HG03135 (cell line): ENCODE measurements around the gene CENPH.
"Not testable (repeated sequence)": the region's sequence is repeated elsewhere in the genome, so short reads cannot be mapped to it uniquely, and the experiment has no call there.

ENCODE experiments used
- ATAC-seq: cut with Tn5 transposase; IDR thresholded peaks from one replicate; pipeline ENCODE4 v1.9.1; 2021; ENCODE audit warnings: mild to moderate bottlenecking, moderate library complexity; ENCODE audit not compliant: unreplicated experiment

The CENPH gene

DNA sequence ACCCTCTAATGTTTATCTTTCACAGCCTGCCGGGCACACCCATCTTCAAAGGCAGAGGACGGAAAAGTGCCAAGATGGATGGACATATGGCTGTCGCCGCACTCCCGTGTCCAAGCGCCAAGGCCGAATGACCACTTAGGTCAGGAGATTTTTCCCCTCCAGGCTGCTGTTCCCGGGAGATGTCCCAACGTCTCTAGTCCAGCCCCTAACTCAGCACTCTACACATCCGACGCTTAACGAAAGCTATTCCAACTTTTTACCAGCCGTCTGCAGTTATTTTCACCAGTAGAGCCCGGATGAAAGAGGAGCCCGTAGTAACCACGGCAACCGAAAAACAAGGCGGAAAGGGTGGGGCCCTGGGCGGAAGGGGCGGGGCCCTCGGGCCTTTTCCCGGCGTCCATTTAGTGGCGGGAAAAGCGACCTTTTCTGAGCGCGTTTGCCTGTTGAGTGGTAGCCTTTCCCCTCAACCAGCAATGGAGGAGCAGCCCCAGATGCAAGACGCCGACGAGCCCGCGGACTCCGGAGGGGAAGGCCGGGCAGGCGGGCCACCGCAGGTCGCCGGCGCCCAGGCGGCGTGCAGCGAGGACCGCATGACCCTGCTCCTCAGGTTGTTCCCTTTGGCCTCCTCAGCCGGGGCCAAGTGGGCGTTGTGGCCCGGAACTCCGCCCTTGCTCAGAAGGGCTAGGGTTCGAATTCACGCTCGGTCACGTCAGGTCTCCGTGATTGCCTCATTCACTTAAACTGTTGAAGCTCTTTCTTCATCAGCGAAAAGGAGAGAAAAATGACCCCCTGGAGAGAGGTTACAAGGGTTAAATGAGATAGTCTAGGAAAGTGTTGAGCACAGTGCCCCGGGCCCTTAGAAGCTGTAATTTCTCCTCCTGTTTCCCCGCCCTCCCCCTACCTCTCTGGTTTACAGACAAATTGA is at the start of gene CENPH:
Gene CENPH, plus strand, starts transcription at position 422 of the 925 bp plus-strand sequence. Its CDS starts 52 bp downstream, at position 474.
- ATAC-seq = peak; percentile 92

- ATAC-seq = not testable (repeated sequence)
Observed at GRCh38 chr5:69140239-69140638, 49.1 kb upstream of the CENPH start.

DNA sequence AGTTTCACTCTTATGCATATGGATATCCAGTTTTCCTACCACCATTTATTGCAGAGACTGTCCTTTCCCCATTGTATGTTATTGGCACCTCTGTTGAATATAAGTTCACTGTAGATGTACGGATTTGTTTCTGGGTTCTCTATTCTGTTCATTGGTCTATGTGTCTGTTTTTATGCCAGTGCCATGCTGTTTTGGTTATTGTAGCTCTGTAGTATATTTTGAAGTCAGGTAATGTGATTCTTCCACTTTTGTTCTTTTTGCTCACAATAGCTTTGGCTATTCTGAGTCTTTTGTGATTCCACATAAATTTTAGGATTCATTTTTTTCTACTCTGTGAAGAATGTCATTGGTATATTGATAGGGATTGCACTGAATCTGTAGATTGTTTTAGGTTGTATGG is 48.6 kb upstream of the CENPH start:
- no peak for ATAC-seq

DNA sequence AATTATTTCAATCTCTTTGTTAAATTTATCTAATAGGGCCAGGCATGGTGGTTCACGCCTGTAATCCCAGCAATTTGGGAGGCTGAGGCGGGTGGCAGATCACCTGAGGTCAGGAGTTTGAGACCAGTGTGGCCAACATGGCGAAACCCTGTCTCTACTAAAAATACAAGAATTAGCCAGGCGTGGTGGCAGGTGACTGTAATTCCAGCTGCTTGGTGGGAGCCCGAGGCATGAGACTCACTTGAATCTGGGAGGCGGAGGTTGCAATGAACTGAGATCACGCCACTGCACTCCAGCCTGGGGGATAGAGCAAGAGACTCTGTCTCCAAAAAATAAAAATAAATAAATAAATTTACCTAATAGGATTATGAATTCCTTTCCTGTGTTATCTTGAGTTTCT is 40.8 kb upstream of the CENPH start:
- not testable (repeated sequence) for ATAC-seq

DNA sequence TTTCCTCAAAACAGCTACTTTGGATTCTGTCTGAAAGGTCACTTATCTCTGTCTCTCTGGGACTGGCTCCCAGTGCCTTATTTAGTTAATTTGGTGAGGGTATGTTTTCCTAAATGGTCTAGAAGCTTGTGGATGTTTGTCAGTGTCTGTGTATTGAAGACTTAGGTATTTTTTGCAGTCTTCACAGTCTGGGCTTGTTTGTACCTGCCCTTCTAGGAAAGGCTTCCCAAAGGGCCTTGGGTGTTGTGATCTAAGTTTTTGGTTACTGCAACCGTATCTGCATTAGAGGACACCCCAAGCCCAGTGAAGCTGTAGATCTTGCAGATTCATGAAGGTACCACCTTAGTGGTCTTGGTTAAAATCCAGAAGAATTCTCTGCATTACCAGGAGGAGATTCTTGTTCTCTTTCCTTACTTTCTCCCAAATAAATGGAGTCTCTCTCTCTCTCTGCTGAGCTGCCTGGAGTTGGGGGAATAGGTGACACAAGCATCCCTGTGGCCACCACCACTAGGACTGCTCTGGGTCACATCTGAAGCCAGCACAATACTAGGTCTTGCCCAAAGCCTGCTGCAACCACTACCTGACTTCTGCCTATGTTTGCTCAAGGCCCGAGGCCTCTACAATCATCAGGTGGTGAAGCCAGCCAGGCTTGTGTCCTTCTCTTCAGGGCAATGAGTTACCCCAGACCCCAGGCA is 40.3 kb upstream of the CENPH start:
- no peak for ATAC-seq

GRCh38 chr5:69149676-69150010 is 39.7 kb upstream of the CENPH start:
- no peak for ATAC-seq

DNA sequence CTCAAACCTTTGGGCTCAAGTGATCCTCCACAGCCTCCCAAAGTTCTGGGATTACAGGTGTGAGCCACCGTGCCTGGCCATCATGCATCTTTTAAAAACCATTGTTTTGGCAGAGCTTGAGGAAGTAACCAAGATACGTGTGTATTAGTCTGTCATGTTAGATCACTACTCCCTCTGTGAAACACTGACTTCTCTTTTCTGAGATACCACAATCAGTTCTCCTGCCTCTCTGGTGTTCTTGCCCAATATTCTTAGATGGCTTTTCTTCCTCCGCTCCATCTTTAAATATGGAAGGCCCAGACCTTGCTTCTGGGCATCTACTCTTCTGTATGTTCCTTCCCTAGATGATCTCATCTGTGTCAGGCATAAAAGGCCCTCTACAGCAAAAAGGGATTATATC is 36.7 kb upstream of the CENPH start:
- ATAC-seq = no peak

DNA sequence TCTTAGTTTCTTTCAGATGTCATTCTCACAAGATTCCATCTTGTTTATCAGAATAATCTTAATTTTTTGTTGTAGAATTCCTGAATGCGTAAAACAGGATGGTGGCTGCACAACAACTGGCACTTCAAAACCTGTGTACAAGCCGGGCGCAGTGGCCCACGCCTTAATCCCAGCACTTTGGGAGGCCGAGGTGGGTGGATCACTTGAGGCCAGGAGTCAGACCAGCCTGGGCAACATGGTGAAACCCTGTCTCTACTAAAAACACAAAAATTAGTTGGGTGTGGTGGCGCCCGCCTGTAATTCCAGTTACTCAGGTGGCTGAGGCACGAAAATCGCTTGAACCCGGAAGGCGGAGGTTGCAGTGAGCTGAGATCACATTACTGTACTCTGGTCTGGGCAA is 32.9 kb upstream of the CENPH start:
- ATAC-seq = no peak

DNA sequence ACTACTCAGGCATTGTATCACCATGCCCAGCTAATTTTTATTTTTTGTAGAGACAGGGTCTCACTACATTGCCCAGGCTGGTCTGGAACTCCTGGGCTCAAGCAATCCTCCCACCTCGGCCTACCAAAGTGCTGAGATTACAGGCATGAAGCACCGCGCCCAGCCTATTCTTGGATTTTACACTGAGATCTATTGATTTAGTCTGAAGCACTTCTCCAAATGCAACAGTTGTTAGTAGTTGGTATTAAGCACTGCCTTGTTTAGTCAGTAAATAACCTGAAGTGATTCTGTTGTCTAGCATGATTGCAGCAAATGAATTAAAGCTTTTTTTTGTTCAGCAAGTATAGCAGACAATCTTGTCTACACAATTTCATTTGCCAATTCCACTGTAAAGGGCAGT is 31.3 kb upstream of the CENPH start:
- ATAC-seq = no peak

- ATAC-seq = no peak
Observed at GRCh38 chr5:69160651-69161050, 28.7 kb upstream of the CENPH start.

GRCh38 chr5:69166686-69167492 is 22.5 kb upstream of the CENPH start, which contains the start of gene CCNB1:
CCNB1 (plus strand) TSS chr5:69167150; CDS start chr5:69167263, 113 bp downstream.
- ATAC-seq = peak; percentile 98

DNA sequence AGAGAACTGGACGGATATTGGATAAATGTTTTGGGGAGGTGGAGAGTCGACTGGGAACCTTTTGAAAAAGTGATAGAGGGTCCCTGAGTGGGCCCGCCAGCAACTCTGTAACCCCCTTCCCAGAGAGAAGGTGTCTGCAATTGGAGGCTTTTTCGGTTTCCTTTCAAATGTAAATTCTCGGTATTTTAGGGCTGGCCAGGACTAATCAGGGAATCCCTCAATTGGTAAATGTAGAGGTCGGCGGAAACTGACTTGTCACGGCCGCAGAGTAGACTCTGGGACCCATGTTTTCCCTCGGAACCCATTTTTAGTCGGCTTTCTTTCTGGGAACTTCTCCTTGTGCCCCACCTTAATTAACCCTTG is 21.9 kb upstream of the CENPH start:
- ATAC-seq = no peak

DNA sequence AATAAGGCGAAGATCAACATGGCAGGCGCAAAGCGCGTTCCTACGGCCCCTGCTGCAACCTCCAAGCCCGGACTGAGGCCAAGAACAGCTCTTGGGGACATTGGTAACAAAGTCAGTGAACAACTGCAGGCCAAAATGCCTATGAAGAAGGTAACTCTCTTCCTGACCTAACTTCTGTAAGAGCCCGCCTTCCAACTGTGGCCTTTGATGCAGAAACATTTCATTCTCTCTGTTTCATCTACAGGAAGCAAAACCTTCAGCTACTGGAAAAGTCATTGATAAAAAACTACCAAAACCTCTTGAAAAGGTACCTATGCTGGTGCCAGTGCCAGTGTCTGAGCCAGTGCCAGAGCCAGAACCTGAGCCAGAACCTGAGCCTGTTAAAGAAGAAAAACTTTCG is 21.5 kb upstream of the CENPH start:
- no peak for ATAC-seq

- ATAC-seq = no peak
Observed at GRCh38 chr5:69170495-69170894, 18.9 kb upstream of the CENPH start.

DNA sequence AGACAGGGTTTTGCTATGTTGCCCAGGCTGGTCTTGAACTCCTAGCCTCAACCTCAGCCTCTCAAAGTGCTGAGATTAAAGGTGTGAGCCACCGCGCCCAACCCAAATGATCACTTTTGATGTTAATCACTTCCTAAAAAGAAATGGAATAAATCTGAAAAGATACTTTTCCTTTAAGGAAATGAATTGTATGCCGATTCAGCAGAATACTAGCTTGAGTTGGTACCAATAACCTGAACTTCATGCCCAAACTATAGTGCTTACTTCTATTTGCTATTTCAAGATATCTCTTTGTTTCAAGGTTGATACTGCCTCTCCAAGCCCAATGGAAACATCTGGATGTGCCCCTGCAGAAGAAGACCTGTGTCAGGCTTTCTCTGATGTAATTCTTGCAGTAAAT is 18.4 kb upstream of the CENPH start:
- no peak for ATAC-seq

- not testable (repeated sequence) for ATAC-seq
Observed at GRCh38 chr5:69181659-69182293, 7.6 kb upstream of the CENPH start.

- ATAC-seq = no peak
Observed at GRCh38 chr5:69184621-69185020, 4.8 kb upstream of the CENPH start.

DNA sequence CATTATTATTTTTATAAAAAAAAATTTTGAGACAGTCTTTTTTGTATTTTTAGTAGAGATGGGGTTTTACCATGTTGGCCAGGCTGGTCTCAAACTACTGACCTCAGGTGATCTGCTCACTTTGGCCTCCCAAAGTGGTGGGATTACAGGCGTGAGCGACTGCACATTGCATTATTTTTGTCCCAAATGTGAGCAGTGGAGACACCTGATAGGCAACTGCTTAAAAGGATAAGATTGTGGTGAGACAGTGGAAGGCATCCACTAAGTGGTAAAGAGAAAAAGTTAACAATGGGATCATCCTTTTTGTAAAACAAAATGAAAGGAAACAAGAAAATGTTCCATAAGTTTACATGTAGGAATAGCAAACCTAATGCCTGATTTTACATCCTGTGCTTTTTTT is 2.0 kb upstream of the CENPH start:
- no peak for ATAC-seq

- ATAC-seq = no peak
Observed at GRCh38 chr5:69188811-69189161, 597 bp upstream of the CENPH start.

- no peak for ATAC-seq
Observed at GRCh38 chr5:69202497-69202896, 13.1 kb downstream of the CENPH start.
